Activated CD8-positive, alpha-beta memory T cell treated with anti-CD3 and anti-CD28 coated beads for 48 hours (primary cell): Measurements from ENCODE around the gene GPR158.

ENCODE experiments used
- DNase-seq, 3 experiments: peaks; one replicate each; pipeline ENCODE4 v3.0.0-alpha.2; 2020; ENCODE audit warnings: low read depth in 2 of 3, low spot score in 2 of 3

Gene GPR158

DNA sequence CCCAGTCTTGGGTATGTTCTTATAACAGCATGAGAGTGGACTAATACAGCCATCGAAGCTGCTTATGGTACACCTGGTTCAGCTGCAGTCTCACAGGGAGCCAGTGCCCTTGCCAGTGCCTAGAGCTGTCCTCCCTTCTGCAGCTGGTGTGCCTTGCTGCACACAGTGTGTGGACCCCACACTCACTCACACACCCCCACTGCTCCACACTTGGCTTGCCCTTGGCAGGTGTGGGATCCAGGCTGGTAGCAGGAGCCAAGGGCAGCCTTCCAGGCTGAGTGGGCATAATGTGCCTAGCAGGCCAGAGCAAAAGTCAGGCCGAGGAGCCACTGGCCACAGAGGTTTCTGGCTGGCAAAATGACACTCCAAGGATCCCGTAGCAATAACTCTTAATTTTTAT lies 217.3 kb downstream of the GPR158 start:
- DNase-seq, result no peak

DNA sequence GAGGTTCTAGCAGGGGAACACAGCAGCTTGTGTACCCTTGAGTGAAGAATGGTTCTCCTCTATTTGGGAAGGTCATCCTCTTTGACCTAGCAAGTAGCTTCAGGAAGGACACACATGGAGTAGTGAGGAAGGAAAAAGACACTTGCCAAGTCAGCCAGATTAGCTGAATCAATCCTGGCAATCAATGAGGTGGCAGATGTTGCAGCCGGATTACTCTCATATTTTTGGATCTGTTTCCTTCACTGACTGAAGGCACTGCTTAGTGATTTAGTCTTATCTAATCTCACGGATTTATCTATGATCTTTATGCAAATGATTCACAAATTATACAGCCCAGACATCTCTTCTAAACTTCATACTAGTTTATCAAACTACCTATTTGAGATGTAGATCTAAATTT lies 218.8 kb downstream of the GPR158 start:
- no peak for DNase-seq

DNA sequence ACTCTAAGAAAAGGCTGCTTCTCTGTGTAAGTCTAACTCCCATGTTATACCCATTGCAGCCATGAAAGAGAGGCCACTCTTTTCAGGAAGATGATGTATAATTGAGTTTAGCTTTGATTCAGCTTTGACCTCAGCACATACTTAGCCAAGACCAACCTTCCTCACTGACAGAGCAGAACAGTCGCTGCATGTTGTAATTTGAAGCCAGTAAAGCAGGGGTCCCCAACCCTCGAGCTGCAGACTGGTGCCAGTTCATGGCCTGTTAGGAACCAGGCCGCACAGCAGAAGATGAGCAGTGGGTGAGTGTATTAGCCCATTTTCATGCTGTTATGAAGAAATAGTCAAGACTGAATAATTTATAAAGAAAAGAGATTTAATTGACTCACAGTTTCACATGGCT lies 223.9 kb downstream of the GPR158 start:
- DNase-seq, result no peak

DNA sequence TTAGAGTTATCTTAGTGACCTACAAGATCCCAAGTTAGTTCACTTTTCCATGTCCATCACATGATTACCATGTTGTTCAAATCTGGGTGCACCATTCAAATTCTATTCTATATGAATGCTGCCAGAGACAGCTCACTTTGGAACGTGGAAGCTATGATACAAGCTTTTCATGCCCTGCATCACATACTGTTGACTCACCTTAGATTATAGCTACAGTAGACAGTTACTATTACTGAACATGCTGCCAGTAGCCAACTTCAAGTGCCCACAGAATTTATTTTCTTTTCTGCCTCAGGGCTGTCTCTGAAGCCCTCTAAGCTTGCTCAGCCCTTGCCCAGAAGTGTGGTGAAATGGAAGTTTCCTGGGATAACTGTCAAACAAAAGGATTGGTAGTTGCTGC lies 231.1 kb downstream of the GPR158 start:
- DNase-seq, result no peak

GRCh38 chr10:25417611-25418010 lies 242.8 kb downstream of the GPR158 start:
- no peak for DNase-seq

DNA sequence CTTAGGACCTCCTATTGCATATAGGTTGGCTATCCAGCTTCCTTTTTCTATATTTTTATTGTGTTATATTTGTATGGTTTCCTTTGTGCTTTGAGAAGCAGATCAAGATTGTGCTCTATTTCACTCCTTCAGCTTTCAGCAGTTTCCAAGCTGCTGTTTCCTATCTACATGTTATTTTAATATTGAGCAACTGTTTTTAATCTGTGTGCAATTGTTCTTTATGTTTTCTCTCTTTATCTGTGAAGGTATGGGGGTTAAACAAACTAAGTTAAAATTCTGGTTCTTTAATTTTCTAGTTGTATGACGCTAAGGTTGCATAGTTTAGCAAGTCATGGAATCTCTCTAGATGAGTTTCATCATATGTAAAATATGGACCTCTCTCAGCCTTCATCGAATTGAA lies 251.0 kb downstream of the GPR158 start:
- DNase-seq, result no peak

DNA sequence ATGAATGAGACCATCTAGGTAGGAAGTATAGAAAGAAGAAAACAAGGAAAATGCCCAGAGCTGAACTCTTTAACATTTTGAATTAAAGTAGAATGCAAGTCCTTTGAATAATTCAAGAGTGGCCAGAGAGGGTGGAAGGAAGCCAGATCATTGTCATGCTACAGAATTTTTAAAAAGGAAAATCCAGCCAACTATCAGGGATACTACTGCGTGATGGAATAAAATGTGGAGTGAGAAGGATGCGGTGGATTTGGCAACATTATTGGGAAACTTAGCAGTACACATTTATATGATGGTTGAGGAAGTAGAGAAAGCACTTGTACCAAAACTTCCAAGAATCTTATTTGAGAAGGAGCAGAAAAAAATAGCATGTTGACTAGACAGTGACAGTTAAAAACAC lies 261.6 kb downstream of the GPR158 start:
- DNase-seq, result no peak

DNA sequence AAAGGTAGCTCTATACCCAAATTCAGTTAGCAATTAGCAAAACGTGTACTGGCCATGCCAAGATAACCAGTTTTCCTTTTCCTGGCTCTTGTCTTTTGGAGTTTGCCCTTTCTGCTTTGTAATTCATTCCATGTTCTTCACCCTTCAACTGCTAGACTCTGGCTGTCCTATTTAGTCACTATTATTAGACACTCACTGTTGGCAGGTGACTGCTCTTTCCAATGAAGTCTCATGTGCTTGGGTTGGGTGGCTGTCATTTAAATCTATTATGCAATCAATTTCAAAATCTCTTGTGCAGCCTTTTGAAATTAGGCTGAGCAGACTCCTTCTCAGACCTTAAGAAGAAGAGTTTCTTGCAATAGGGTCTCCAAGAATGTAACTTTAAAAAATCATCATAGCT lies 266.5 kb downstream of the GPR158 start:
- no peak for DNase-seq

DNA sequence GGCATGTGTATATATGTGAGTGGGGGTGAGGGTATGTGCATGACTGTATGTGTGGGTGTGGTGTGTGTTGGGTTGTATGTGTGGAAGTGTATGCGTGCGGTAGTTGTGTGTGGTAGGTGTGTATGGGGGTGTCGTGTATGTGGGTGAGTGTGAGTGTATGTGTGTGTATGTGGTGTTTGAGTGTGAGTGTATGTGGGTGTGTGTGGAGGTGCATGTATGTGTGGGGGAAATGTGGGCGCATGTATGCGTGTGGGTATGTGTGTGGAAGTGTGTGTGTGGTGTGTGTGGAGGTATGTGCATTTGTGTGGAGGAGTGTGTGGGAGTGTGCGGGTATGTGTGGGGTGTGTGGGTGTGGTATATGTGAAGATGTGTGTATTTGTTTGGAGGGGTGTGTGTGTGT lies 269.5 kb downstream of the GPR158 start:
- no peak for DNase-seq

GRCh38 chr10:25451401-25451800 lies 276.6 kb downstream of the GPR158 start:
- no peak for DNase-seq

DNA sequence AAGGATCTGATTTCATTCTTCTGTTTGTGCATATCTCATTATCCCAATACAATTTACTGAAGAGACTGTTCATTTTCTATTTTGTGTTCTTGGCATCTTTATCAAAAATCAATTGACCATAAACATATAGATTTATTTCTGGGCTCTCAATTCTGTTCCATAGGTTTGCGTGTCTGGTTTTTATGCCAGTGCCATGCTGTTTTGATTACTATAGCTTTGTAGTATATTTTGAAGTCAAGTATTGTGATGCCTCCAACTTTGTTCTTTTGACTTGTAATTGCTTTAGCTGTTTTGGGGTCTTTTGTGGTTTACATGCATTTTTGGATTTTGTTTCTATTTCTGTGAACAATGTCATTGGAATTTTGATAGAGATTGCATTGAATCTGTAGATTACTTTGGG lies 278.8 kb downstream of the GPR158 start:
- no peak for DNase-seq

DNA sequence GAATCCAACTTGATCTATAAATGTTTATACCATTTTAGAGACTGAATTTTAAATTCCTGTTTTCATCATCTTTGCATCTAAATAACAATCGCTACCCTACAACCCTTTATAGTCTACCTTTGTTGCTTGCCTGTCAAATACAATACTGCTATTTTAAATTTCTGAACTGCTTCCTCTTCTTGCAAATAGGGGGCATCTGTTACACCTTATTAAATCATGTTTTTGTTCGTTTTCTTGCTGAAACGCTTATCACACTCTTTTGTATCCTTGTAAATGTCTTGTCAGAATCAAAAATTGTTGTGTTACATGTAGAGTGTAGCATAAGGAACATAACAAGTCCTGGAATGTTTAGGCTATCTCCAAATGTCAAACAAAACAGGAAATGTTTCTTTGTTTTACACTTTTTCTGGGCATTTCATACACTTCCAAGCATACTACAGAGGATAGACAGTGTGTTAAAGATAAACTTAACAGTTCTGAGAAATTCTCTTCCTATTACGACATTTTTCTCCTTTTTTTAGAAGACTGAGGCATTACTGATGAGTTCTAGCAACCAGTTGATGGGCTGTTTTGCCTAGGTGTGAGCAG lies 281.3 kb downstream of the GPR158 start:
- no peak for DNase-seq

GRCh38 chr10:25457552-25457951 lies 282.8 kb downstream of the GPR158 start:
- no peak for DNase-seq

GRCh38 chr10:25465582-25466372 lies 291.0 kb downstream of the GPR158 start:
- no peak for DNase-seq

DNA sequence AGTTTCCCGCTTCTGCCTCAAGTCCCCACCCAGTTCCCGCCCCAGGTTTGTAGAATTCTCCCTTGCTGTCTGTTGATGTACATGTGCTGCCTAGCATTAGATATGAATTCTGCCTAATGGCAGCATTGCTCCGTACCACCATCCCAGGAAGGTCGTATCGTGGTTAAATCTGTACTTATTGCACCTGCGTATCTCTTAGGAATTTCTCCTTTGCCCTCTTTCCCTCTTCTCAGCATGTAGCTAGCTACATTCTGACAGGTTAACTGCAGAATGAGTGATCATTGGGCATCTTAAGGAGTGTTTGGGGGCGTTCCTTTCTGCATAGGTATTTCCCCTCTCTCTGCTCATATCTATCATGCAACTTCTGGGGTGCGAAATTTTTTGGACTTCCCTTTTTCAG lies 293.1 kb downstream of the GPR158 start:
- no peak for DNase-seq

- DNase-seq, result no peak
These were observed 306.7 kb downstream of the GPR158 start for GRCh38 chr10:25481467-25481866.

DNA sequence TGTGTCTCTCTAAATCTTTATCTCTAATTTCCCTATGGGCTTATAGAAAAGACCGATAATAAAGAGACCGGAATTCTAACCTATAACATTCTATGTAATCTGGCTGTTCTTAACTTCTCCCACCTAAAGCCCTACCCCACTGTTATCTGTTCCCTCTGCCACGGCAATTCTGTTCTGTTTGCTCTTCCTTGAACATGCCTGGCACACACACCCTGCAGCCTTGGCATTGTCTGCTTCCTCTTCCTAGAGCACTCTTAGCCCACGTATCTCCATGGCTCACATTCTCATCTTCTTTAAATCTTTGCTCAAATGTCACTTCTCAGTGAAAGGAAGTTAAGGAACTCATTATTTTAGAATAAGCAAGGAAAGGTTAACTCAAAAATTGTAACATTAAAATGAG lies 309.2 kb downstream of the GPR158 start:
- DNase-seq, result no peak

DNA sequence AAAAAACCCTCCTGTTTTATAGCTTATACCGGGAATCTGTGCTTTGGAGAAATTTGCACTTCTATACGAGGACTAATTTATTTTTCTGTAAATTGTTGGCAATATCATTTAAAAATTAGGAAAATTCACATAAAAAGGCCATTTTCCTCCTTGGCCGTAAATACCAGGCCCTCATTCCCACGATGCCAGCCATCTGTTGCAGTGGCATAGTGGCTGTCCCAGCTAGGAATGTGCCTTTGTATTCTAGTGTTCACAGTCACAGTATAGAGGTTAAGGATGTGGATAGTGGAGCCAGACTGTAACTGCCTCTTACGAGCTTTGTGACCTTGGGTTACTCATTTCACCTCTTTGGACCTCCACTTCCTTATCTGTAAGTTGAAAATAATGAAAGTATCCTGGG lies 312.5 kb downstream of the GPR158 start:
- DNase-seq, result no peak

GRCh38 chr10:25492040-25492439 lies 317.2 kb downstream of the GPR158 start:
- DNase-seq, result no peak

DNA sequence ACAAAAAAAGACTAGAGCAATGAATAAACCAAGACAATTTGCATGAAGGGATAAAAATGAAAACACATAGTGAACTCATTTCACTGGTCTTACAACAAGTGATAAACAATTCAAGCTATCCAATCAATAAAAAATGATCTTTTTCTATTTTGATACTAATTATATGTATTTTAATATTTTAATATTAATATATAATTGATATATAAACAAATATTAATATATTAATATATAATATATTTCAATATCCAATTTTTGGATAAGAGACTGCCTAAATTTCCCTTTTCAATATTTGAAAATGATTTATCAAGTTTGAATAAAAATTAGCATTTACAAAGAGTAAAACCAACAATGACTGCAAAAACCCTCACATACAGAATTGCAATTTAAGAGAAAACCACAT lies 317.9 kb downstream of the GPR158 start:
- DNase-seq, result no peak

DNA sequence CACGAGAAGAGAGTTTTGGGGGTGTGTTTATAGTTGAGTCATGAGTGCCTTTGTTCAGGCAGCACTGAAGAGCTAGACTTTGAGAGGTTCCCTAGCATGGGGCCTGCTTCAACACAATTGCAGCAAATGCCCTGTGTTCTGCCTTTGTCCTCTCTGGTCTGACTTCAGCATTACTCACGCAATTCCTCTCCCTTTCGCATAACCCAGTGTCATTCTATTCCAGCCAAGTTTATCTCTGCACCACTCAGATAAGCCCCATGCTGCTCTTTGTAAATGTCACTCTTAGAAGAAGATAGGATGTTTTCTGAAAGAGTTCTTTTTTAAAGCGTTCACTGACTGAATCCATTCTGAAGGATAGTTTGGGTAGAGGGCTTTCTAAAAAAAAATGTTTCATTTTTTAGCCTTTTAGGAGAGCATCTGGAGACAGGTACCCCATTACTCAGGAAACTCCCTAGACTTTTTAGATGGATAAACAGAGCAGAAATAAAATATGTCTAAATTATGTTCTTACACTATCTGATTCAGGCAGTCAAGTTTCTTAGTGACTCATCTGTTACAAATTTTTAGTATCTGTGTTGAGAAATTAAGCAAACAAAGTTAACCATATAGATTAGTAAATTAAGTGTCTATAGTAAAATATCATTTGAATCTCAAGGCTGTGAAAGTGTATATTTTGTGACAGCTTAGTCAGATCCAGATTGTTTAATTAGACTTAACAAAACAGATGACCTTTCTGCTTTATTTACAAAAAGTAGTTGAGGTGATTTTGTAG lies 318.5 kb downstream of the GPR158 start:
- no peak for DNase-seq

DNA sequence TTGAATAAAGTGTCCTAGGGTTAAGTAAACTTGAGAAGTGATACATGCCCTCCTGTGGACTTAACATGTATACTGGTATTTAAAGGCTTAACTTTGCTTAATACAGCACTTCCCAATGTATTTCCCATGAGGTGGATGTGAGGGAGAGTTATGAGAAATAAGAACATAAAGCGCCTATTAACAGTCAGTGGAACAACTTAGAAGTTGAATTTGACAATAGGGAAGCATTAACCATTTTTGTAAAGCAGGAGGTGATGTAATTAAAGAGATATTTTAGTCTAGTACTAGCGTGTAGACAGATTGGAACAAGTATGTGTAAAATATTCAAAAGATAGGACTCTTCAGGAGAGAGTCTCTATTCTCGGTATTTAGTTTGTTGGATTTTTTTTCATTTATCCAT lies 322.4 kb downstream of the GPR158 start:
- no peak for DNase-seq
